Brain microvascular endothelial cell (primary cell): ENCODE data around the gene TRIP6.

ENCODE experiments used
- DNase-seq: peaks from one replicate; pipeline ENCODE4 v3.0.0-alpha.2; 2020
- H3K27ac ChIP-seq: fragments of 250-450 bp; sonication (Bioruptor Pico); 2 replicates; pipeline ENCODE4 v1.5.1; 2020; ENCODE audit warnings: mild to moderate bottlenecking, moderate library complexity
- H3K27me3 ChIP-seq: fragments of 250-450 bp; sonication (Bioruptor Pico); replicated peaks from 2 replicates; pipeline ENCODE4 v1.5.1; 2020; ENCODE audit warnings: mild to moderate bottlenecking
- H3K36me3 ChIP-seq: fragments of 250-450 bp; sonication (Bioruptor Pico); replicated peaks from 2 replicates; pipeline ENCODE4 v1.5.1; 2020; ENCODE audit warnings: mild to moderate bottlenecking
- H3K4me3 ChIP-seq: 2 replicates; pipeline ENCODE4 v1.5.1; 2011; ENCODE audit warnings: low read depth, mild to moderate bottlenecking, control low read depth, low read length, moderate library complexity
- in situ Hi-C: cut with HindIII; loops from 2 replicates; pipeline ENCODE4 v1.10.0; 2017; ENCODE audit warnings: low sequenced_read_pairs, low pct_ligation_motif_present
- TF ChIP-seq, protein P1 (sequence below): IDR thresholded peaks from 2 replicates; pipeline ENCODE4 v1.5.1; 2011; ENCODE audit warnings: low read depth, mild to moderate bottlenecking, moderate library complexity, low read length, control low read depth, inconsistent platforms; ENCODE audit errors: missing control alignments

Gene TRIP6

DNA sequence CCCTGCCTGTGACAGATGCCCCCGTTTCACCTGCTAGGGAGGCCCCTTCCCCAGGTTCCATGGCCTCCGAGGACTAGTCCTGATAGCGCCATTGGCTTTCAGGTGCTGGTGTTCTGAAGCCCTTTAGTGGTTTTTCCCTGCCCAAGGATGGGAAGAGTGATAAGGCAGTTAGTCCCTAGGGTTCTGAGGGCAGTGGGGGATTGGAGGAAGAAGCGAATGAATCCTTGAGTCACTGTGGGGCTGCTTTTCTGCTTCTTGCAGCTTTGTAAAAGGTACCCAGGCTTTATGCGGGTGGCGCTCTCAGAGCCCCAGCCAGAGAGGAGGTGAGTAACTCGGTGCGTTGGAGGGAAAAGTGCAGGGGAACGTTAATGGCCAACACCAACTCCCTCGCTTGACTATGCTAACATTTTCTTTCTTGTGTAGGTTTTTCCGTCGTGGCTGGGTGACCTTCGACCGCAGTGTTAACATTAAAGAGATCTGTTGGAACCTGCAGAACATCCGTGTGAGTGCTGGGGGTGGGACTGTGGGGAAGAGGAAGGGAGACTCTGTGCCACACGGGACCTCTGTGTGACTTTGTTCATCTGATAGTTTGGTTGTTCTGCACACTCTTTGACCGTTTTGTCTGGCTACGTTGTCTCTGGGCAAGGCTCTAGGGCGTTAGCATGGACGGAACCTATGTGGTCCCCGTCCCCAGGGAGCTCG, 18.4 kb downstream of the TRIP6 start:
- H3K4me3 ChIP-seq = no peak overlapping the region

DNA sequence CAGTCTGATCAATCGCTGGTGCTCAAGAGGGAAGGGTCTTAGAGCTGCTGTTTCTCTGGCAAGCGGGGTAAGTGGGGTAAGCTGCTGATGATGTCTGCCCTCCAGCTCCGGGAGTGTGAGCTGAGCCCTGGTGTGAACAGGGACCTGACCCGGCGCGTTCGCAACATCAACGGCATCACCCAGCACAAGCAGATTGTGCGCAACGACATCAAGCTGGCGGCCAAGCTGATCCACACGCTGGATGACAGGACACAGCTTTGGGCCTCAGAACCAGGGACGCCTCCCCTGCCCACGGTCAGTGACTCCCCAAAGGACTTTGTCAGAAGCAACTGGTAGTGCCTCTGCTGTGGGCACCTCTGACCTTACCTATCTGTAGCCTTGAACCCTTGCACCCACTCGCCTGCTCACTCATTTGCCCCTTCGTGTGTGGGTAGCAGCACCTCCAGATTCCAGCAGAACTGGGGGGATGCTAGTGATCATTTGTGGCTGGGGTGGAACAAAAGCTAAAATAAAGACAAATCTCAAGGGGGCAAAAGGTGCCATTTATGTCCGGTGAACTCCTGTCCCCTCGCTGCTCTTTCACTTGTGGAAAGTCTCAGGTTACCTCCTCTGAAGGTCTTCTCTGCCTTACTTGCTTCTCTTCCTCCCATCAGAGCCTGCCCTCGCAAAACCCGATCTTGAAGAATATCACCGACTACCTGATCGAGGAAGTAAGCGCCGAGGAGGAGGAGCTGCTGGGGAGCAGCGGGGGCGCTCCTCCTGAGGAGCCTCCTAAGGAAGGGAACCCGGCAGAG, 19.2 kb downstream of the TRIP6 start:
- Histone ChIP-seq H3K27ac (no peak overlapping the region), H3K4me3 (no peak overlapping the region), H3K36me3 (peaks cover 72% of the 10 kb centered on the region), H3K27me3 (no peaks in the 10 kb centered on the region)
- no peak for DNase-seq
- TF ChIP-seq, protein P1, sequence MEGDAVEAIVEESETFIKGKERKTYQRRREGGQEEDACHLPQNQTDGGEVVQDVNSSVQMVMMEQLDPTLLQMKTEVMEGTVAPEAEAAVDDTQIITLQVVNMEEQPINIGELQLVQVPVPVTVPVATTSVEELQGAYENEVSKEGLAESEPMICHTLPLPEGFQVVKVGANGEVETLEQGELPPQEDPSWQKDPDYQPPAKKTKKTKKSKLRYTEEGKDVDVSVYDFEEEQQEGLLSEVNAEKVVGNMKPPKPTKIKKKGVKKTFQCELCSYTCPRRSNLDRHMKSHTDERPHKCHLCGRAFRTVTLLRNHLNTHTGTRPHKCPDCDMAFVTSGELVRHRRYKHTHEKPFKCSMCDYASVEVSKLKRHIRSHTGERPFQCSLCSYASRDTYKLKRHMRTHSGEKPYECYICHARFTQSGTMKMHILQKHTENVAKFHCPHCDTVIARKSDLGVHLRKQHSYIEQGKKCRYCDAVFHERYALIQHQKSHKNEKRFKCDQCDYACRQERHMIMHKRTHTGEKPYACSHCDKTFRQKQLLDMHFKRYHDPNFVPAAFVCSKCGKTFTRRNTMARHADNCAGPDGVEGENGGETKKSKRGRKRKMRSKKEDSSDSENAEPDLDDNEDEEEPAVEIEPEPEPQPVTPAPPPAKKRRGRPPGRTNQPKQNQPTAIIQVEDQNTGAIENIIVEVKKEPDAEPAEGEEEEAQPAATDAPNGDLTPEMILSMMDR = no peak
- in situ Hi-C loops = no loop called here

More for the DNA sequence above, 18.4 kb downstream of the TRIP6 start:
- TF ChIP-seq, protein P1 = no peak
- no peak overlapping the region for H3K27ac ChIP-seq
- H3K27me3 ChIP-seq = no peaks in the 10 kb centered on the region
- in situ Hi-C loops = no loop called here
- H3K36me3 ChIP-seq = peaks cover 77% of the 10 kb centered on the region
- no peak for DNase-seq

DNA sequence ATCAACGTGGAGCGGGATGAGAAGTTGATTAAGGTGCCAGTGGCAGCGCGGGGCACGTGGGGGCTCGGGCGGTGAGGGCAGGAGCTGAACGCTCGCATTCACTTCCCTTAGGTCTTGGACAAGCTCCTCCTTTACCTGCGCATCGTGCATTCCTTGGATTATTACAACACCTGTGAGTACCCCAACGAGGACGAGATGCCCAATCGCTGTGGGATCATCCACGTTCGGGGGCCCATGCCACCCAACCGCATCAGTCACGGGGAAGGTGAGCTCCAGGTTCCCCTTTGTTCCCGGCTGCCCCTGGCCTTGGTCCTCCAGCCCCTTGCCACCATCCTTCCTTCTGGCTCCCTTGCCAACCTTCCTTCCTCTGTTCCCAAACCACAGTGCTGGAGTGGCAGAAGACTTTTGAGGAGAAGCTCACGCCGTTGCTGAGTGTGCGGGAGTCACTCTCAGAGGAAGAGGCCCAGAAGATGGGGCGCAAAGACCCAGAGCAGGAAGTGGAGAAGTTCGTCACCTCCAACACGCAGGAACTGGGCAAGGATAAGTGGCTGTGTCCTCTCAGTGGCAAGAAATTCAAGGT, 19.8 kb downstream of the TRIP6 start:
- no peak for DNase-seq
- TF ChIP-seq, protein P1 = no peak
- in situ Hi-C loops = no loop called here
- Histone ChIP-seq H3K27me3 (no peaks in the 10 kb centered on the region), H3K27ac (no peak overlapping the region), H3K4me3 (no peak overlapping the region), H3K36me3 (peaks cover 65% of the 10 kb centered on the region)

DNA sequence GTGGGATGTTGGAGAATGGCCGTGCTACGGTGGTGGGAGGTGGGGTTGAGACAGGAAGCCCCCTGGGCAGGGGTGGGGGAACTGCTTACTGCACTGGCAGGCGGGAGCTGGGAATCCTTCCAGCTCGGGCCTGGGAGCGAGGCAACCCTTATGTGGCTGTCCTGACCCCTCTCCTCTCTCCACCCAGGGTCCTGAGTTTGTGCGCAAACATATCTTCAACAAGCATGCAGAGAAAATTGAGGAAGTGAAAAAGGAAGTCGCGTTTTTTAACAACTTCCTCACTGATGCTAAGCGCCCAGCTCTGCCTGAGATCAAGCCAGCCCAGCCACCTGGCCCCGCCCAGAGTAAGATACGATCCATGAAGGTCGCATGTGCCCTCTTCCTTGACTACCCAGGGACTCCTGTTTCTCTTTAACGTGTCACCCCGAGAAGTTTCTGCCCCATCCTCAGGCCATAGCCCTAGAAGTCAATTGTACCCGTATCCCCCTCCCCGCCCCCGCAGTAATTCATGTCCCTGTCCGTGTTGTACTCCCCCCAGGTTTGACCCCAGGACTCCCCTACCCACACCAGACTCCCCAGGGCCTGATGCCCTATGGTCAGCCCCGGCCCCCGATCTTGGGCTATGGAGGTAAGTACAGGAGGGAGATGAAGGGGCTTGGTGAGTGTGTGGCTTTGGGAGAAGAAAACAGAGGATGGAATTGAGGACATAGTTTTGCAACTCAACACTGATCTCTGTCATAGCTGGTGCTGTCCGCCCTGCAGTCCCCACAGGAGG, 20.5 kb downstream of the TRIP6 start:
- no peak overlapping the region for H3K27ac ChIP-seq
- H3K27me3 ChIP-seq = no peaks in the 10 kb centered on the region
- TF ChIP-seq, protein P1 = no peak
- peaks cover 61% of the 10 kb centered on the region for H3K36me3 ChIP-seq
- in situ Hi-C loops = no loop called here
- H3K4me3 ChIP-seq = no peak overlapping the region
- no peak for DNase-seq

DNA sequence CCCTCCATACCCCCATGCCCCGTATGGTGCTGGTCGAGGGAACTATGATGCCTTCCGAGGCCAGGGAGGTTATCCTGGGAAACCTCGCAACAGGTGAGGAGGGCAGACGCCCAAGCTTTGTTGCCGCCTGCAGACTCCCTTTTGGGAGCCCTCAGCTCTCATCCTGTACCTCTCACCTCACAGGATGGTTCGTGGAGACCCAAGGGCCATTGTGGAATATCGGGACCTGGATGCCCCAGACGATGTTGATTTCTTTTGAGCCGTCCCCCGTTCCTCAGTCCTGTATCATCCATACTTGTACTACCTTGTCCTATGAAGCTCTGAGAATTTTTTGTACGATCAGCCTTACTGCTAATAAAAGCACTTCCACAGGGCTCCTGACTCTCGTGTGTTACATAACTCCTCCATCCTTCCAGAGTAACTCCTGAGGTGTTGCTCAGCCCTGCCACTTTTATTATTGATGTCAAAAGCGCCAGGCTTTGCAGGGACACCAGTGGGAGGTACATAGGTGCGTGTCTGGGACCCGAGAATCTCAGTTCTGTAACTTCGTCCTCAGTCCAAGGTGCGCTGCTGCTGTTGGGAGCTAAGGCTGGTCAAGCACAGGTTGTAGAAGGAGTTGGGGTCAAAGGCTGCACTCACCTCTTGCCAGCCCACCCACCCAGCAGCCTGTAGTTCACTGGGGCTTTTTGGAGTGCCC, 21.3 kb downstream of the TRIP6 start:
- H3K27me3 ChIP-seq = no peaks in the 10 kb centered on the region
- peak overlapping the region; percentile 74 for H3K27ac ChIP-seq
- no peak for DNase-seq
- TF ChIP-seq, protein P1 = no peak
- H3K4me3 ChIP-seq = peak overlapping the region; percentile 69
- in situ Hi-C loops = no loop called here
- H3K36me3 ChIP-seq = peaks cover 54% of the 10 kb centered on the region
